ENCODE results near the gene GLYR1.

DNA sequence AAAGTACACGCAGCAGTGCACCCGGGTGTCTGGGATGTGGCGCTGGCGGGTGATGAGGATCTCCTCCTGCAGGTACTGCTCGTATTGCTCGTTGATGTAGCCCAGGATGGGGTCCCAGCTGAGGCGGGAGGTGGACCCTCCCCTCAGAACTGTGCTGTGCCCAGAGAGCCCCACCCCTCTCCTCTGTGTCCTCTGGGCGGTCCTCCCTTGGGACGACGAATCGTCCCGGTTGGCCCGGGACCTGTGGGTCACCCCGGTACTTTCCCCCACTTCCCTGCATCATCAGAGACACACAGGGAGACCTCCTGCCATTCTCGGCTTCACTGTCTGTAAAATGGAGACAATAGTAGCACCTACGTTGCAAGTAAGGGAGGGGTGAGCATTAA is 63.1 kb downstream of the GLYR1 start:
- TF ChIP-seq POLR2A (IDR thresholded peaks at IDR 0.05): no peak
- TF ChIP-seq, protein P1, sequence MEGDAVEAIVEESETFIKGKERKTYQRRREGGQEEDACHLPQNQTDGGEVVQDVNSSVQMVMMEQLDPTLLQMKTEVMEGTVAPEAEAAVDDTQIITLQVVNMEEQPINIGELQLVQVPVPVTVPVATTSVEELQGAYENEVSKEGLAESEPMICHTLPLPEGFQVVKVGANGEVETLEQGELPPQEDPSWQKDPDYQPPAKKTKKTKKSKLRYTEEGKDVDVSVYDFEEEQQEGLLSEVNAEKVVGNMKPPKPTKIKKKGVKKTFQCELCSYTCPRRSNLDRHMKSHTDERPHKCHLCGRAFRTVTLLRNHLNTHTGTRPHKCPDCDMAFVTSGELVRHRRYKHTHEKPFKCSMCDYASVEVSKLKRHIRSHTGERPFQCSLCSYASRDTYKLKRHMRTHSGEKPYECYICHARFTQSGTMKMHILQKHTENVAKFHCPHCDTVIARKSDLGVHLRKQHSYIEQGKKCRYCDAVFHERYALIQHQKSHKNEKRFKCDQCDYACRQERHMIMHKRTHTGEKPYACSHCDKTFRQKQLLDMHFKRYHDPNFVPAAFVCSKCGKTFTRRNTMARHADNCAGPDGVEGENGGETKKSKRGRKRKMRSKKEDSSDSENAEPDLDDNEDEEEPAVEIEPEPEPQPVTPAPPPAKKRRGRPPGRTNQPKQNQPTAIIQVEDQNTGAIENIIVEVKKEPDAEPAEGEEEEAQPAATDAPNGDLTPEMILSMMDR (IDR thresholded peaks at IDR 0.05): no peak

All from lower leg skin (tissue), 3 donors.